WERI-Rb-1 (cell line): ENCODE results near the gene MID1.

Experiments
- DNase-seq: peaks from one replicate; pipeline ENCODE4 v3.0.0-alpha.2; 2020
- H3K27ac ChIP-seq: fragments of 250-450 bp; sonication (Bioruptor Pico); 2 replicates; pipeline ENCODE4 v1.5.1; 2020; ENCODE audit warnings: mild to moderate bottlenecking, moderate library complexity
- H3K27me3 ChIP-seq: fragments of 250-450 bp; sonication (Bioruptor Pico); 2 replicates; pipeline ENCODE4 v1.5.1; 2021; ENCODE audit warnings: mild to moderate bottlenecking, low read depth, moderate library complexity; ENCODE audit not compliant: insufficient read depth, severe bottlenecking
- H3K36me3 ChIP-seq: fragments of 250-450 bp; sonication (Bioruptor Pico); 2 replicates; pipeline ENCODE4 v1.5.1; 2020; ENCODE audit warnings: mild to moderate bottlenecking, moderate library complexity
- H3K4me3 ChIP-seq: 2 replicates; pipeline ENCODE4 v1.5.1; 2011; ENCODE audit warnings: low read depth, mild to moderate bottlenecking, control low read depth, low read length
- H3K9me3 ChIP-seq: fragments of 250-450 bp; sonication (Bioruptor Pico); 2 replicates; pipeline ENCODE4 v1.5.1; 2021; ENCODE audit warnings: mild to moderate bottlenecking, moderate library complexity; ENCODE audit not compliant: severe bottlenecking
- CTCF ChIP-seq: IDR thresholded peaks from 2 replicates; pipeline ENCODE4 v1.5.1; 2011; ENCODE audit warnings: low read depth, mild to moderate bottlenecking, control low read depth, inconsistent platforms, low read length

MID1 gene

GRCh38 chrX:10656214-10656613 lies 35.8 kb upstream of the MID1 start:
- Histone ChIP-seq H3K27ac (no peak overlapping the region), H3K4me3 (no peak overlapping the region), H3K27me3 (no peaks in the 10 kb centered on the region), H3K9me3 (no peaks in the 10 kb centered on the region), H3K36me3 (no peaks in the 10 kb centered on the region)
- no peak for TF ChIP-seq CTCF
- DNase-seq: no peak

- H3K27ac ChIP-seq: no peak overlapping the region
- DNase-seq: no peak
- no peaks in the 10 kb centered on the region for H3K27me3 ChIP-seq
- no peaks in the 10 kb centered on the region for H3K9me3 ChIP-seq
- no peak for TF ChIP-seq CTCF
- no peaks in the 10 kb centered on the region for H3K36me3 ChIP-seq
- no peak overlapping the region for H3K4me3 ChIP-seq
These were observed 34.6 kb upstream of the MID1 start for GRCh38 chrX:10654960-10655359.

- Histone ChIP-seq H3K4me3 (no peak overlapping the region), H3K9me3 (no peaks in the 10 kb centered on the region), H3K27me3 (no peaks in the 10 kb centered on the region), H3K27ac (no peak overlapping the region), H3K36me3 (no peaks in the 10 kb centered on the region)
- no peak for TF ChIP-seq CTCF
- DNase-seq: no peak
These were observed 32.9 kb upstream of the MID1 start for GRCh38 chrX:10653302-10653701.

- Histone ChIP-seq H3K36me3 (no peaks in the 10 kb centered on the region), H3K27me3 (no peaks in the 10 kb centered on the region), H3K9me3 (no peaks in the 10 kb centered on the region), H3K4me3 (no peak overlapping the region), H3K27ac (no peak overlapping the region)
- no peak for TF ChIP-seq CTCF
- no peak for DNase-seq
These were observed 28.9 kb upstream of the MID1 start for GRCh38 chrX:10649265-10649664.

- no peak overlapping the region for H3K4me3 ChIP-seq
- H3K9me3 ChIP-seq: no peaks in the 10 kb centered on the region
- no peak overlapping the region for H3K27ac ChIP-seq
- no peak for TF ChIP-seq CTCF
- no peaks in the 10 kb centered on the region for H3K27me3 ChIP-seq
- H3K36me3 ChIP-seq: no peaks in the 10 kb centered on the region
- no peak for DNase-seq
These were observed 28.2 kb upstream of the MID1 start for GRCh38 chrX:10648614-10649013.

GRCh38 chrX:10636851-10637250 lies 16.5 kb upstream of the MID1 start:
- H3K4me3 ChIP-seq: no peak overlapping the region
- no peaks in the 10 kb centered on the region for H3K9me3 ChIP-seq
- H3K27ac ChIP-seq: no peak overlapping the region
- H3K27me3 ChIP-seq: no peaks in the 10 kb centered on the region
- DNase-seq: no peak
- H3K36me3 ChIP-seq: no peaks in the 10 kb centered on the region
- TF ChIP-seq CTCF: no peak
